Lower leg skin (tissue), 3 donors: ENCODE measurements around the gene GABRG3.

Source experiments
- POLR2A ChIP-seq, 2 donors: fragments of 450-650 bp; IDR thresholded peaks; one replicate each; pipeline ENCODE4 v1.6.1; 2016 to 2017; ENCODE audit warnings: antibody characterized with exemption in 2 of 2, mild to moderate bottlenecking in 1 of 2, moderate library complexity in 1 of 2
- TF ChIP-seq, protein P1 (sequence below), 3 donors: fragments of 450-650 bp; IDR thresholded peaks; one replicate each; pipeline ENCODE4 v1.5.1; 2016; ENCODE audit warnings: antibody characterized with exemption in 3 of 3, mild to moderate bottlenecking in 3 of 3, moderate library complexity in 2 of 3

DNA sequence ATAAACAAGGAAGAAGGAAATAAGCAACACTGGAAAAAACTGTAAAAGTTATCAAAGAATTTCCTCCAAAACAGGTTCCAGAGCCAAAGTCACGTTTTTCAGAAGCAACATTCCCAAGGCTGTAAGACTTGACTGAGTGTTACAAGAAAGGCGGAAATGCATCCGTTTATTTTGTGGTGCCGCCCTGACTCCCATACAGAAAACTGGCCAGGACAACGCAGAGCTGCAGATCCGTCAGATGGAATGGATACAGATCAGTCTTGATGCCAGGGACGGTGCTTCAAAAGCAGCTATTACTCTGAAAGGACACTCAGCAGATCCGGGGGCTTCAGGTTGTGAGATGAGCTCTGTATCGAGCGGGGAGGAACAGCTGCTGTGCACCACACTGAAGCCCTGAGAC, 83.4 kb downstream of the GABRG3 start:
- TF ChIP-seq, protein P1, sequence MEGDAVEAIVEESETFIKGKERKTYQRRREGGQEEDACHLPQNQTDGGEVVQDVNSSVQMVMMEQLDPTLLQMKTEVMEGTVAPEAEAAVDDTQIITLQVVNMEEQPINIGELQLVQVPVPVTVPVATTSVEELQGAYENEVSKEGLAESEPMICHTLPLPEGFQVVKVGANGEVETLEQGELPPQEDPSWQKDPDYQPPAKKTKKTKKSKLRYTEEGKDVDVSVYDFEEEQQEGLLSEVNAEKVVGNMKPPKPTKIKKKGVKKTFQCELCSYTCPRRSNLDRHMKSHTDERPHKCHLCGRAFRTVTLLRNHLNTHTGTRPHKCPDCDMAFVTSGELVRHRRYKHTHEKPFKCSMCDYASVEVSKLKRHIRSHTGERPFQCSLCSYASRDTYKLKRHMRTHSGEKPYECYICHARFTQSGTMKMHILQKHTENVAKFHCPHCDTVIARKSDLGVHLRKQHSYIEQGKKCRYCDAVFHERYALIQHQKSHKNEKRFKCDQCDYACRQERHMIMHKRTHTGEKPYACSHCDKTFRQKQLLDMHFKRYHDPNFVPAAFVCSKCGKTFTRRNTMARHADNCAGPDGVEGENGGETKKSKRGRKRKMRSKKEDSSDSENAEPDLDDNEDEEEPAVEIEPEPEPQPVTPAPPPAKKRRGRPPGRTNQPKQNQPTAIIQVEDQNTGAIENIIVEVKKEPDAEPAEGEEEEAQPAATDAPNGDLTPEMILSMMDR (IDR thresholded peaks at IDR 0.05): no peak
- TF ChIP-seq POLR2A (IDR thresholded peaks at IDR 0.05): no peak
